WTC11 (cell line): Measurements from ENCODE around the gene NAA40. TPM values are rescaled to one million over a fixed set of nuclear protein-coding genes. Genes with fewer than 3 reads are reported as not detected.
A peak's percentile ranks its signal among the peaks of the same experiment; 100 is the strongest.

ENCODE experiments used
- ATAC-seq: fragments of 200-7000 bp; cut with Tn5 transposase; 2 replicates; pipeline ENCODE4 v1.10.0; 2021; ENCODE audit warnings: mild to moderate bottlenecking, moderate library complexity
- CTCF ChIA-PET: fragments of 300-600 bp; sonication (Branson Sonifier 250); formaldehyde crosslinking; loops from one replicate; lab custom pipeline; 2021; ENCODE audit warnings: antibody characterized with exemption; lab: Charles Lee
- POLR2A ChIA-PET: fragments of 350-600 bp; sonication (Branson Sonifier 250); formaldehyde crosslinking; loops from one replicate; lab custom pipeline; 2021; ENCODE audit warnings: antibody characterized with exemption; lab: Charles Lee
- DNase-seq: peaks from one replicate; pipeline ENCODE4 v3.0.0; 2021; ENCODE audit warnings: low spot score
- H3K27ac Mint-ChIP-seq: 2 replicates; pipeline ENCODE4 v1.8.0; 2021; ENCODE audit warnings: mixed read lengths
- H3K27me3 Mint-ChIP-seq: 2 replicates; pipeline ENCODE4 v1.8.0; 2021; ENCODE audit warnings: low read depth, mild to moderate bottlenecking, moderate library complexity, mixed read lengths
- H3K36me3 Mint-ChIP-seq: 2 replicates; pipeline ENCODE4 v1.8.0; 2021; ENCODE audit warnings: mixed read lengths
- H3K4me1 Mint-ChIP-seq: 2 replicates; pipeline ENCODE4 v1.8.0; 2022; ENCODE audit warnings: mixed read lengths
- H3K4me3 Mint-ChIP-seq: 2 replicates; pipeline ENCODE4 v1.8.0; 2021; ENCODE audit warnings: mild to moderate bottlenecking, moderate library complexity, mixed read lengths
- H3K9me3 Mint-ChIP-seq: 2 replicates; pipeline ENCODE4 v1.8.0; 2021; ENCODE audit warnings: mixed read lengths
- ATF1 ChIP-seq: sonication (generic); formaldehyde crosslinking; IDR thresholded peaks from 2 replicates; pipeline ENCODE4 v1.8.1; 2023; ENCODE audit warnings: mild to moderate bottlenecking, moderate library complexity, missing genetic modification reagents
- ATF3 ChIP-seq: sonication (generic); formaldehyde crosslinking; conservative IDR thresholded peaks from 2 replicates; pipeline ENCODE4 v1.8.1; 2022; ENCODE audit warnings: mild to moderate bottlenecking, missing genetic modification reagents
- CREM ChIP-seq: sonication (generic); formaldehyde crosslinking; IDR thresholded peaks from 2 replicates; pipeline ENCODE4 v1.8.1; 2022; ENCODE audit warnings: mild to moderate bottlenecking, missing genetic modification reagents, moderate library complexity
- E2F1 ChIP-seq: sonication (generic); formaldehyde crosslinking; IDR thresholded peaks from 2 replicates; pipeline ENCODE4 v1.8.0; 2022; ENCODE audit warnings: mild to moderate bottlenecking, missing genetic modification reagents
- ERG ChIP-seq: fragments of 250-450 bp; sonication (Bioruptor Pico); IDR thresholded peaks from 2 replicates; pipeline ENCODE4 v1.8.0; 2021; ENCODE audit warnings: mild to moderate bottlenecking
- FOXP1 ChIP-seq: sonication (generic); formaldehyde crosslinking; IDR thresholded peaks from 2 replicates; pipeline ENCODE4 v1.8.0; 2022; ENCODE audit warnings: missing genetic modification reagents, mild to moderate bottlenecking, moderate library complexity, borderline replicate concordance
- FOXP4 ChIP-seq: sonication (generic); formaldehyde crosslinking; IDR thresholded peaks from 2 replicates; pipeline ENCODE4 v1.8.0; 2022; ENCODE audit warnings: mild to moderate bottlenecking, missing genetic modification reagents
- GABPB1 ChIP-seq: sonication (generic); formaldehyde crosslinking; IDR thresholded peaks from 2 replicates; pipeline ENCODE4 v1.8.1; 2023; ENCODE audit warnings: mild to moderate bottlenecking, missing genetic modification reagents
- GTF2I ChIP-seq: fragments of 250-450 bp; sonication (Bioruptor Pico); conservative IDR thresholded peaks from 2 replicates; pipeline ENCODE4 v1.4.0; 2021; ENCODE audit warnings: mild to moderate bottlenecking
- HMGA2 ChIP-seq: fragments of 250-450 bp; sonication (Bioruptor Pico); IDR thresholded peaks from 2 replicates; pipeline ENCODE4 v1.4.0; 2021; ENCODE audit warnings: mild to moderate bottlenecking, moderate library complexity
- JAZF1 ChIP-seq: fragments of 250-450 bp; sonication (Bioruptor Pico); IDR thresholded peaks from 2 replicates; pipeline ENCODE4 v1.9.0; 2021; ENCODE audit warnings: moderate library complexity, mild to moderate bottlenecking, inconsistent platforms
- JUN ChIP-seq: sonication (generic); formaldehyde crosslinking; IDR thresholded peaks from 2 replicates; pipeline ENCODE4 v1.8.0; 2023; ENCODE audit warnings: mild to moderate bottlenecking, missing genetic modification reagents
- MAX ChIP-seq: sonication (generic); formaldehyde crosslinking; IDR thresholded peaks from 2 replicates; pipeline ENCODE4 v1.8.0; 2022; ENCODE audit warnings: mild to moderate bottlenecking, missing genetic modification reagents
- NFATC4 ChIP-seq: fragments of 250-450 bp; sonication (Bioruptor Pico); IDR thresholded peaks from 2 replicates; pipeline ENCODE4 v1.9.0; 2021; ENCODE audit warnings: mild to moderate bottlenecking
- NFYB ChIP-seq: sonication (generic); formaldehyde crosslinking; conservative IDR thresholded peaks from 2 replicates; pipeline ENCODE4 v1.8.0; 2022; ENCODE audit warnings: low read depth, missing genetic modification reagents
- NR1H2 ChIP-seq: sonication (generic); formaldehyde crosslinking; IDR thresholded peaks from 2 replicates; pipeline ENCODE4 v1.9.0; 2021; ENCODE audit warnings: mild to moderate bottlenecking, moderate library complexity, missing genetic modification reagents
- SMAD3 ChIP-seq: sonication (generic); formaldehyde crosslinking; IDR thresholded peaks from 2 replicates; pipeline ENCODE4 v1.8.0; 2022; ENCODE audit warnings: missing genetic modification reagents, mild to moderate bottlenecking, borderline replicate concordance
- SMAD4 ChIP-seq: sonication (generic); formaldehyde crosslinking; IDR thresholded peaks from 2 replicates; pipeline ENCODE4 v1.8.0; 2022; ENCODE audit warnings: mild to moderate bottlenecking, missing genetic modification reagents
- TCF7 ChIP-seq: sonication (generic); formaldehyde crosslinking; IDR thresholded peaks from 2 replicates; pipeline ENCODE4 v1.8.0; 2022; ENCODE audit warnings: mild to moderate bottlenecking, low read depth, missing genetic modification reagents, moderate library complexity
- USF2 ChIP-seq: sonication (generic); formaldehyde crosslinking; IDR thresholded peaks from 2 replicates; pipeline ENCODE4 v1.8.1; 2023; ENCODE audit warnings: mild to moderate bottlenecking, missing genetic modification reagents, moderate library complexity
- ZBTB43 ChIP-seq: sonication (generic); formaldehyde crosslinking; IDR thresholded peaks from 2 replicates; pipeline ENCODE4 v1.8.1; 2023; ENCODE audit warnings: mild to moderate bottlenecking, missing genetic modification reagents
- ZNF396 ChIP-seq: fragments of 250-450 bp; sonication (Bioruptor Pico); IDR thresholded peaks from 2 replicates; pipeline ENCODE4 v1.8.0; 2021; ENCODE audit warnings: mild to moderate bottlenecking, moderate library complexity, borderline replicate concordance
- ZNF416 ChIP-seq: fragments of 250-450 bp; sonication (Bioruptor Pico); IDR thresholded peaks from 2 replicates; pipeline ENCODE4 v1.9.0; 2021; ENCODE audit warnings: mild to moderate bottlenecking, inconsistent platforms
- ZNF423 ChIP-seq: fragments of 250-450 bp; sonication (Bioruptor Pico); IDR thresholded peaks from 2 replicates; pipeline ENCODE4 v2.1.2; 2022; ENCODE audit warnings: mild to moderate bottlenecking, moderate library complexity
- ZNF425 ChIP-seq: fragments of 250-450 bp; sonication (Bioruptor Pico); conservative IDR thresholded peaks from 2 replicates; pipeline ENCODE4 v1.9.0; 2021; ENCODE audit warnings: mild to moderate bottlenecking
- ZSCAN18 ChIP-seq: fragments of 250-450 bp; sonication (Bioruptor Pico); IDR thresholded peaks from 2 replicates; pipeline ENCODE4 v2.1.2; 2022; ENCODE audit warnings: mild to moderate bottlenecking, moderate library complexity
- total RNA-seq: library from RNA; stranded (reverse); gene quantifications from 3 replicates; pipeline ENCODE4 v1.2.3, GENCODE V29; 2021

NAA40 gene
- total RNA-seq, 1 experiment from 2014 or later, result 31.8 TPM

- ChIA-PET CTCF (interaction anchor here (0.8 to 1.4 kb wide), 8 partner anchors 13 to 178 kb away, joined by 3 to 5 read pairs (median 4); no protein-coding TSS in a partner anchor), POLR2A (interaction anchor here (0.6 to 1.3 kb wide), 4 partner anchors 13 to 55 kb away, joined by 3 to 6 read pairs (median 4); no protein-coding TSS in a partner anchor)
- Mint-ChIP-seq H3K27me3 (peaks cover 38% of the 10 kb centered on the region), H3K36me3 (peaks cover 7% of the 10 kb centered on the region), H3K27ac (peak within 1 kb of the TSS; percentile 100), H3K4me3 (peak within 1 kb of the TSS; percentile 100), H3K4me1 (peaks cover 36% of the 10 kb centered on the region), H3K9me3 (peaks cover 4% of the 10 kb centered on the region; the same call in 1 of the 2 replicates)
- ATAC-seq (peak; percentile 95), DNase-seq (peak; percentile 95)
- TF ChIP-seq SMAD3 (CRISPR knock-in tag) (peak; percentile 56; the same call in 1 of the 2 replicates), JAZF1 (no peak), CREM (peak; percentile 93), GABPB1 (peak; percentile 93), SMAD4 (CRISPR knock-in tag) (no peak), E2F1 (CRISPR knock-in tag) (peak; percentile 70; the same call in 1 of the 2 replicates), ZNF396 (no peak), ZNF423 (CRISPR knock-in tag) (no peak), ATF1 (CRISPR knock-in tag) (0 out of 2 replicates have a peak, but pooled peaks have one; percentile 58), FOXP4 (CRISPR knock-in tag) (peak; percentile 78), FOXP1 (CRISPR knock-in tag) (peak; percentile 91), HMGA2 (no peak), NR1H2 (CRISPR knock-in tag) (no peak), ERG (no peak), ZNF416 (peak; percentile 64; the same call in 1 of the 2 replicates), MAX (peak; percentile 80), GTF2I (no peak), TCF7 (no peak), NFYB (CRISPR knock-in tag) (peak; percentile 72), ZSCAN18 (CRISPR knock-in tag) (no peak), ATF3 (CRISPR knock-in tag) (no peak), JUN (CRISPR knock-in tag) (0 out of 2 replicates have a peak, but pooled peaks have one; percentile 17), ZNF425 (CRISPR knock-in tag) (no peak), ZBTB43 (CRISPR knock-in tag) (0 out of 2 replicates have a peak, but pooled peaks have one; percentile 42), NFATC4 (CRISPR knock-in tag) (no peak), USF2 (no peak)
Observed at GRCh38 chr11:63974259-63975143, 35.7 kb downstream of the NAA40 start, which contains the start of gene COX8A. Gene COX8A (plus strand): TSS chr11:63974620. CDS start chr11:63974681, 61 bp downstream.
